Psoas muscle (tissue), 8 donors: ENCODE measurements around the gene UBE2J2. TPM values are rescaled to one million over a fixed set of nuclear protein-coding genes. Genes with fewer than 3 reads are reported as not detected.

ENCODE experiments used
- ATAC-seq, 4 donors: fragments of 200-7000 bp; cut with Tn5 transposase; one replicate each; pipeline ENCODE4 v1.9.1; 2020; ENCODE audit warnings: moderate library complexity in 3 of 4, mild to moderate bottlenecking in 2 of 4
- DNase-seq, 2 donors: peaks; one replicate each; pipeline ENCODE4 v3.0.0-alpha.2; 2020
- H3K27ac ChIP-seq: fragments of 200-600 bp; one replicate; pipeline ENCODE4 v1.8.0; 2022
- H3K27me3 ChIP-seq, 3 donors: fragments of 200-600 bp in 1 of 3; one replicate each; pipeline versions ENCODE4 v1.6.1 to v1.8.0; 2013 to 2022; ENCODE audit warnings: low read length in 2 of 3, mild to moderate bottlenecking in 2 of 3, moderate library complexity in 1 of 3; ENCODE audit not compliant: insufficient read depth in 3 of 3
- H3K36me3 ChIP-seq, 2 donors: fragments of 200-600 bp in 1 of 2; one replicate each; pipeline versions ENCODE4 v1.6.1 to v1.8.0; 2013 to 2022; ENCODE audit warnings: low read depth in 1 of 2, mild to moderate bottlenecking in 1 of 2, moderate library complexity in 1 of 2; ENCODE audit not compliant: insufficient read depth in 1 of 2
- H3K4me1 ChIP-seq: fragments of 200-600 bp; one replicate; pipeline ENCODE4 v1.8.0; 2022
- H3K4me3 ChIP-seq: fragments of 200-600 bp; one replicate; pipeline ENCODE4 v1.8.0; 2022; ENCODE audit warnings: mild to moderate bottlenecking
- H3K9me3 ChIP-seq: fragments of 200-600 bp; one replicate; pipeline ENCODE4 v1.8.0; 2022
- WGBS, 3 donors: extraction: QIAGEN DNeasy Blood & Tissue Kit; methylation state at CpG; one replicate each; pipeline versions ENCODE4 v1.1.6 to v1.1.7; 2013; 5-methylcytosine and 5-hydroxymethylcytosine counted together
- intact Hi-C, 2 donors: fragments of 100-400 bp; cut with DNase I; formaldehyde crosslinking; loops; one replicate each; pipeline versions ENCODE4 v1.11.0 to v1.14.2; 2022
- polyA plus RNA-seq, 3 donors: library from polyadenylated mRNA; stranded (reverse); fragments of 200-250 nt; gene quantifications; one replicate each; pipeline ENCODE4 v1.2.3, GENCODE V29; 2013
- total RNA-seq, 4 donors: library from RNA; stranded (reverse); fragmentation: NEBNext Ultra II Directional in 2 of 4; extraction: Animal tissue kit (Norgen Biotek cat#: 25700) in 2 of 4; gene quantifications; one replicate each; pipeline versions ENCODE4 v1.2.1 to v1.2.4, GENCODE V29; 2021 to 2023
- TF ChIP-seq, protein P1 (sequence below): fragments of 200-600 bp; IDR thresholded peaks from one replicate; pipeline ENCODE4 v1.8.0; 2022; ENCODE audit warnings: antibody characterized with exemption
- donor health status: healthy with polysubstance abuse.
- donor health status: DM: no; HTN: no; CAD: no; lungs with moderate emphysema.
- donor health status: Bipolar disorder and iron deficiency.
- donor health status: healthy.
- donor health status: DM: yes; HTN: yes; CAD: no.
- donor health status: DM: no; HTN: no; CAD: no.
- donor health status: DM: no; HTN: no; CAD: no.
- donor health status: DM: yes; HTN: yes; CAD: no.

UBE2J2 gene
- total and polyA plus RNA-seq, 7 donors, result 36.8 to 80.9 (median 44.9) TPM

DNA sequence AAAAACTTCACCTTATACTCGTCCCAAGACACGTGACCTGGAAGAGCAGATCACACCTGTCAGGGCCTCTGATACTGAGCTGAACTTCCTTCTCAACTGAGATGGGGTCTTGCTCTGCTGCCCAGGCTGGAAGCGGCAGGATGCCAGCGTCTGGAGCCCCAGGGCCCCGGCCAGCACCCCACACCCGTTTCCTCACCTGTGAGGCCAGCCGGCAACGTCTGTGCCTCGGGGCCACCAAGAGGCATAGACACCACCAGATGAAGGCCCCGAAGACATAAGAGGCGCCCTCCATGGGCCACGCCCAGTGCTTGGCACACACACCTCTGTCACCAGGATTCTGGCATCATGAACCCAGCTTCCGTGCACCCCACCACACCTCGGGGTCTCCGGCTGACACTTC lies 50.3 kb downstream of the UBE2J2 start:
- no peak for DNase-seq
- Histone ChIP-seq H3K36me3 (peaks cover 4 to 77% of the 10 kb centered on the region in 2 donors), H3K9me3 (no peaks in the 10 kb centered on the region), H3K4me1 (peaks cover 2% of the 10 kb centered on the region), H3K27me3 (no peaks in the 10 kb centered on the region), H3K4me3 (no peak overlapping the region), H3K27ac (no peak overlapping the region)
- 93 to 94% (median 93%) methylated on average over 15 of the region's 15 CpGs for WGBS, 3 donors
- TF ChIP-seq, protein P1, sequence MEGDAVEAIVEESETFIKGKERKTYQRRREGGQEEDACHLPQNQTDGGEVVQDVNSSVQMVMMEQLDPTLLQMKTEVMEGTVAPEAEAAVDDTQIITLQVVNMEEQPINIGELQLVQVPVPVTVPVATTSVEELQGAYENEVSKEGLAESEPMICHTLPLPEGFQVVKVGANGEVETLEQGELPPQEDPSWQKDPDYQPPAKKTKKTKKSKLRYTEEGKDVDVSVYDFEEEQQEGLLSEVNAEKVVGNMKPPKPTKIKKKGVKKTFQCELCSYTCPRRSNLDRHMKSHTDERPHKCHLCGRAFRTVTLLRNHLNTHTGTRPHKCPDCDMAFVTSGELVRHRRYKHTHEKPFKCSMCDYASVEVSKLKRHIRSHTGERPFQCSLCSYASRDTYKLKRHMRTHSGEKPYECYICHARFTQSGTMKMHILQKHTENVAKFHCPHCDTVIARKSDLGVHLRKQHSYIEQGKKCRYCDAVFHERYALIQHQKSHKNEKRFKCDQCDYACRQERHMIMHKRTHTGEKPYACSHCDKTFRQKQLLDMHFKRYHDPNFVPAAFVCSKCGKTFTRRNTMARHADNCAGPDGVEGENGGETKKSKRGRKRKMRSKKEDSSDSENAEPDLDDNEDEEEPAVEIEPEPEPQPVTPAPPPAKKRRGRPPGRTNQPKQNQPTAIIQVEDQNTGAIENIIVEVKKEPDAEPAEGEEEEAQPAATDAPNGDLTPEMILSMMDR, result no peak
- intact Hi-C loops, result no loop called here
- ATAC-seq, result no peak

DNA sequence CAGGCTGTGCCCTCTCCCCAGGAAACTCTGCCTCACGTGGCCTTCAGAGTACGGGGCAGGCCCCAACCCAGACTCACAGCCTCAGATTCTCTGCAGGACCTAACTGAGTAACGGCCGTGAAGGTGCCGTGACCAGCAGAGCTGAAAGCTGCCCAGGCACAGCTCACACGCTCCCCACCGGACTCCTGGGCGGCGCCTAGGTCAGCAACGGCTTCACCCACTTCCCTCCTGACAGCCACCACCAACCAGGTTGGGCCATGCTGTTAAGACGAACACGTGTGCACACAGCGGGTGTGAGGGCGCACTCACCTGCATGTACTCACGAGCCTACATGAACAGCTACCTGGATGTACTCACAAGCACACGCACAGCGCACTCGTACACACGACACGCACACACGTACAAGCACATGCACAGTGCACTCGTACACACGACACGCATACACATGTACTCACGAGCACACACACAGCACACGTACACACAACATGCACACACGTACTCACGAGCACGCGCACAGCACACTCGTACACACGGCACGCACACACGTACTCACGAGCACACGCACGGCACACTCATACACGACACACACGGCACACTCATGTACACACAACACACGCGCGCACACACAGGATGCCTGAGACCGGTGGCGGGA lies 51.0 kb downstream of the UBE2J2 start:
- Histone ChIP-seq H3K9me3 (no peaks in the 10 kb centered on the region), H3K36me3 (peaks cover 0 to 77% of the 10 kb centered on the region in 2 donors), H3K27me3 (no peaks in the 10 kb centered on the region), H3K4me3 (no peak overlapping the region), H3K4me1 (peaks cover 2% of the 10 kb centered on the region), H3K27ac (no peak overlapping the region)
- ATAC-seq, result no peak
- 90 to 93% (median 90%) methylated on average over 44 of the region's 44 CpGs for WGBS, 3 donors
- intact Hi-C loops, result no loop called here
- no peak for DNase-seq
- TF ChIP-seq, protein P1, result no peak

DNA sequence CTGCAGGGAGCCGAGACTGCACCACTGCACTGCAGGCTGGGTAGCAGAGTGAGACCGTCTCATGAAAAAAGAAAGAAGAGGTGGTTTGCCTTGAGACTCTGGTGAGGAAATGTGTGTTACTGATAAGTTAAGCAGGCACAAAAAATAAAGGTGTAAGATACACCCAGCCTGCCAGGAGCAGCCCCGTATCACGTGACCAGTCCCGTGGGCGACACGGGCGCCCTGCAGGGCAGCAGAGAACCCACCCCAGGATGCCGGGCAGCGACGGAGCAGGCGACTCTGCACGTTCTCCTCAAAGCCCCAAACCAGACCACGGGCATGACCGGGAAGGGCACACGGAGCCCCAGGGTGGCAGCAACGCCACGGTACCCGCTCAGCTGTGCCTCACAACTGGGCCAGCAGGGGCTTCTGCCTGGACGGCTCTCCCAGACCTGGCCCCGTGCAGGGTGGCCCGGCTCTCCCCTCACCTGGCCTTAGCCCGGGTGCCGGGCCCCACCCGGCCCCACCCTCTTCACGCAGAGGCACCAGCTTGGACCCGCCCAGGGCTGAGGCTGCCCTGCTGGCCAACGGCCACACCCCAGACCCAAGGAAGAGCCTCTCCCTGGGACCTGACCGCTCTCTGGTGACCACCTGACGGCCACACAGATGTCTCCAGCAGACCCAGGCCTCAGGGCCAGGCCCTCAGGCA lies 51.6 kb downstream of the UBE2J2 start:
- intact Hi-C loops, result no loop called here
- no peak for ATAC-seq
- Histone ChIP-seq H3K4me3 (no peak overlapping the region), H3K4me1 (peaks cover 2% of the 10 kb centered on the region), H3K36me3 (peaks cover 0 to 77% of the 10 kb centered on the region in 2 donors), H3K9me3 (no peaks in the 10 kb centered on the region), H3K27me3 (no peaks in the 10 kb centered on the region), H3K27ac (no peak overlapping the region)
- 84 to 89% (median 89%) methylated on average over 23 to 30 of the region's 30 CpGs for WGBS, 3 donors
- TF ChIP-seq, protein P1, result no peak
- no peak for DNase-seq

DNA sequence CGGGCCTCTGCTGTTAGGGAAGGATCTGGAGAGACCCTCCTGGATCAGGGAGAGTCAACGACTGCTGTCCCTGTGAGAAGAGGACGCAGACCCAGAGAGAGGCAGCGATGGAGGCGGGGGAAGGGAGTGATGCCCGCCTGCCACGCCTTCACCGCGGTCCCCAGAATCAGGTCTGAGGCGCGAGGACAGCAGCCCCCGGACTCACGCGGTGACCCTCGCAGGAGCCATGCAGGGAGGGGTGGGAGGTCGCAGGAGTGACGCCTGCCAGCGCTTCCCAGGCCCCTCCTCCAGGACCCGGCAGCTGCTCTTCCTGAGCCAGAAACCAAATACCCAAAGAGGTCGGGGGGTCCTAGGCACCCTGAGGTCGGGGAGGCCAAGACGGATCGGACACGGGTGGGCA lies 53.5 kb downstream of the UBE2J2 start:
- Histone ChIP-seq H3K9me3 (no peaks in the 10 kb centered on the region), H3K4me1 (no peaks in the 10 kb centered on the region), H3K4me3 (no peak overlapping the region), H3K27ac (no peak overlapping the region), H3K36me3 (peaks cover 0 to 83% of the 10 kb centered on the region in 2 donors), H3K27me3 (no peaks in the 10 kb centered on the region)
- 81 to 88% (median 87%) methylated on average over 23 to 24 of the region's 24 CpGs for WGBS, 3 donors
- DNase-seq (no peak), ATAC-seq (no peak)
- intact Hi-C loops, result no loop called here
- TF ChIP-seq, protein P1, result no peak
